Activated CD8-positive, alpha-beta T cell treated with anti-CD3 and anti-CD28 coated beads, Interleukin-2, amount 10 ng/mL, durations not matched to agents 7 days and 5 days (primary cell): ENCODE data around the gene GMPR. TPM values are rescaled to one million over a fixed set of nuclear protein-coding genes. Genes with fewer than 3 reads are reported as not detected.
A peak's percentile ranks its signal among the peaks of the same experiment; 100 is the strongest.

ENCODE experiments used
- ATAC-seq: fragments of 150-1000 bp; cut with Tn5 transposase; one replicate; pipeline ENCODE4 v1.10.0; 2021; ENCODE audit warnings: moderate library complexity
- CTCF ChIA-PET: fragments of 350-600 bp; sonication (Branson Sonifier 250); formaldehyde crosslinking; loops from one replicate; lab custom pipeline; 2021; ENCODE audit warnings: antibody characterized with exemption; lab: Charles Lee
- POLR2A ChIA-PET: fragments of 350-600 bp; sonication (Branson Sonifier 250); formaldehyde crosslinking; loops from one replicate; lab custom pipeline; 2021; ENCODE audit warnings: antibody characterized with exemption; lab: Charles Lee
- DNase-seq: peaks from one replicate; pipeline ENCODE4 v3.0.0-alpha.2; 2020
- H3K27ac Mint-ChIP-seq: one replicate; pipeline ENCODE4 v1.8.0; 2021; ENCODE audit warnings: mild to moderate bottlenecking, mixed read lengths
- H3K27me3 Mint-ChIP-seq: one replicate; pipeline ENCODE4 v1.8.0; 2021; ENCODE audit warnings: low read depth, mixed read lengths
- H3K36me3 Mint-ChIP-seq: one replicate; pipeline ENCODE4 v1.8.0; 2021; ENCODE audit warnings: low read depth, mixed read lengths
- H3K4me1 Mint-ChIP-seq: one replicate; pipeline ENCODE4 v1.8.0; 2021; ENCODE audit warnings: low read depth, mixed read lengths
- H3K4me3 Mint-ChIP-seq: one replicate; pipeline ENCODE4 v1.8.0; 2021; ENCODE audit warnings: mild to moderate bottlenecking, mixed read lengths
- H3K9me3 Mint-ChIP-seq: one replicate; pipeline ENCODE4 v1.8.0; 2022; ENCODE audit warnings: mixed read lengths; ENCODE audit not compliant: insufficient read depth
- total RNA-seq, 2 experiments: library from RNA; stranded (reverse); gene quantifications; one replicate each; pipeline ENCODE4 v1.2.3, GENCODE V29; 2021

GMPR gene
- total RNA-seq, 2 experiments from 2014 or later: 8.9 to 11.0 TPM

GRCh38 chr6:16313732-16314131, 75.3 kb downstream of the GMPR start:
- DNase-seq (no peak), ATAC-seq (no peak)
- Mint-ChIP-seq H3K36me3 (peaks cover 9% of the 10 kb centered on the region), H3K4me1 (peaks cover 20% of the 10 kb centered on the region), H3K27ac (no peak overlapping the region), H3K9me3 (no peaks in the 10 kb centered on the region), H3K27me3 (no peaks in the 10 kb centered on the region), H3K4me3 (no peak overlapping the region)
- CTCF ChIA-PET: interaction anchor here (0.6 to 1.1 kb wide), 2 partner anchors 19 to 444 kb away, joined by 3 to 4 read pairs; no protein-coding TSS in a partner anchor
- POLR2A ChIA-PET: no interaction called here

DNA sequence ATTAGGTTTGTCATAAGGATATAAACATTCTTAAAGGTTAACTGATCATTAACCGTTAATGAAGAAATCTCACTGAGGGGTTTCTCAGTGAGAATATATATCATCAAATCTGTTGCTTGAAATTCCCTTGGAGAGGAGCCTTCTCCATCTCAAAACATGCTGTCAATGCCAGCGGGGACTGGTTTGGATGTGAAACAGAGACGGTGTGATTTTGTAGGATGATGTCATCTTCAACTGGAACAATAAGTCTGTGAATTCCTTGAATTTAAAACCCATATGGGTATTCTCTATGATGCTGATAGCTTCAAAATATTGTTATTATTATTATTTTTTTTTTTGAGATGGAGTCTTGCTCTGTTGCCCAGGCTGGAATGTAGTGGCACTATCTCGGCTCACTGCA, 75.9 kb downstream of the GMPR start:
- POLR2A ChIA-PET: no interaction called here

GRCh38 chr6:16316741-16317251, 78.4 kb downstream of the GMPR start:
- Mint-ChIP-seq H3K27me3 (no peaks in the 10 kb centered on the region), H3K4me1 (peaks cover 49% of the 10 kb centered on the region), H3K9me3 (no peaks in the 10 kb centered on the region), H3K27ac (no peak overlapping the region), H3K36me3 (peaks cover 6% of the 10 kb centered on the region), H3K4me3 (no peak overlapping the region)
- ChIA-PET POLR2A (interaction anchor here (1.2 kb wide), 1 partner anchor 445 kb away, joined by 3 read pairs; the partner anchor contains the start of gene ATXN1), CTCF (interaction anchor here (0.6 to 9.4 kb wide), 9 partner anchors 8 to 509 kb away, joined by 3 to 109 read pairs (median 4); no protein-coding TSS in a partner anchor)
- DNase-seq (peak; percentile 56), ATAC-seq (no peak)

More for the DNA sequence above, 75.9 kb downstream of the GMPR start:
- CTCF ChIA-PET: no interaction called here
- Mint-ChIP-seq H3K4me1 (peaks cover 25% of the 10 kb centered on the region), H3K27me3 (no peaks in the 10 kb centered on the region), H3K36me3 (peaks cover 8% of the 10 kb centered on the region), H3K4me3 (no peak overlapping the region), H3K9me3 (no peaks in the 10 kb centered on the region), H3K27ac (no peak overlapping the region)
- no peak for ATAC-seq
- DNase-seq: no peak

DNA sequence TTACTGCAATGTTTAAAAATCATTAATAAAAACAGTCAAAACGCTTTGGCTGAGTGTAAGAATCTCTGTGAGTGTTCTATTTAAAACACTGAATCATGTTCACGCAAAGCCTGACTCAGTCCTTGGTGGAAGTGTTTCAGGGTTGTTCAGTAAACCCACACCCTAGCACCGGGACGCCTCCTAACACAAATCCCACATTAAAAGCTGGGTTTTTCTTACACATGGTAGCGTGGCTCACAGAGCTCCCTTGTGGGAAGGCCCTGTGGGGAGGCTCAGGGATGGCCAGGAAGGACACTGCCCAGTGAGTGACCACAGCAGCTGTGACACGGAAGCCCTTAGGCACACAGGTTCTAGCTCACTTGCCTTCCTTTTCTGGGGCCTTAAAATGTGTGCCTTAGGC, 80.2 kb downstream of the GMPR start:
- no peak overlapping the region for H3K4me3 Mint-ChIP-seq
- POLR2A ChIA-PET: interaction anchor here (0.5 to 1.1 kb wide), 2 partner anchors 121 to 622 kb away, joined by 3 to 5 read pairs; no protein-coding TSS in a partner anchor
- DNase-seq: peak; percentile 38

DNA sequence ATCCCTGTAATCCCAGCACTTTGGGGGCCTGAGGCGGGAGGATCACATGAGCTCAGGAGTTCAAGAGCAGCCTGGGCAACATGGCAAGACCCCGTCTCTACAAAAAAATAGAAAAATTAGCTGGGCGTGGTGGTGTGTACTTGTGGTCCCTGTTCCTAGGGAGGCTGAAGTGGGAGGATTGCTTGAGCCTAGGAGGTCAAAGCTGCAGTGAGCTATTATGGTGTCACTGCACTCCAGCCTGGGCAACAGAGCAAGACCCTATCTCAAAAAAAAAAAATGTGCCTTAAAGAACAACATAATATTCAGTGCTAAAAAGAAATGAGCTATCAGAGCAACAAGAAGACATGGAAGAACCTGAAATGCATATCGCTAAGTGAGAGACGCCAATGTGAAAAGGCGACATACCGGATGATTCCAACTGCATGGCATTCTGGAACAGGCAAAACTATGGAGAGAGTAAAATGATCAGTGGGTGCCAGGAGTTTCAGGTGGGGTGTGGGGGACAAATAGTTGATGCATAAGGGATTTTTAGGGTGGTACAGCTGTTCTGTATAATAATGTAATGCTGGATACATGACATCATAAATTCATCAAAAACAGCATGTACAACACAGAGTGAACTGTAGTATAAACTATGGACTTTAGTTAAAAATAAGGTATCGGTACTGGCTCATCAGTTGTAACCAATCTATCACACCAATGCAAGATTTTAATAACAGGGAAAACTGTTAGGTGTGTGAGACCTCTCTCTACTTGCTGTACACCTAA, 80.8 kb downstream of the GMPR start:
- DNase-seq (no peak), ATAC-seq (no peak)
- H3K27me3 Mint-ChIP-seq: no peaks in the 10 kb centered on the region
- peaks cover 15% of the 10 kb centered on the region for H3K36me3 Mint-ChIP-seq
- peaks cover 70% of the 10 kb centered on the region for H3K4me1 Mint-ChIP-seq
- no peaks in the 10 kb centered on the region for H3K9me3 Mint-ChIP-seq
- H3K4me3 Mint-ChIP-seq: peak overlapping the region; percentile 61
- peak overlapping the region; percentile 94 for H3K27ac Mint-ChIP-seq
- CTCF ChIA-PET: interaction anchor here (0.8 to 9.4 kb wide), 18 partner anchors 10 to 768 kb away, joined by 3 to 109 read pairs (median 4); partner anchors contain the start of genes ATXN1 and GMPR
- POLR2A ChIA-PET: interaction anchor here (0.5 to 1.1 kb wide), 5 partner anchors 27 to 621 kb away, joined by 3 to 6 read pairs (median 4); partner anchors contain the start of gene ATXN1

More for the DNA sequence above, 80.2 kb downstream of the GMPR start:
- H3K36me3 Mint-ChIP-seq: peaks cover 14% of the 10 kb centered on the region
- H3K4me1 Mint-ChIP-seq: peaks cover 65% of the 10 kb centered on the region
- CTCF ChIA-PET: interaction anchor here (0.8 to 9.4 kb wide), 16 partner anchors 10 to 768 kb away, joined by 3 to 109 read pairs (median 4); partner anchors contain the start of genes ATXN1 and GMPR
- no peaks in the 10 kb centered on the region for H3K9me3 Mint-ChIP-seq
- H3K27me3 Mint-ChIP-seq: no peaks in the 10 kb centered on the region
- no peak for ATAC-seq
- H3K27ac Mint-ChIP-seq: peak overlapping the region; percentile 94

GRCh38 chr6:16319813-16320532, 81.6 kb downstream of the GMPR start:
- peak; percentile 79 for DNase-seq
- peak overlapping the region; percentile 94 for H3K27ac Mint-ChIP-seq
- peak overlapping the region; percentile 61 for H3K4me3 Mint-ChIP-seq
- peak; percentile 79 for ATAC-seq
- H3K27me3 Mint-ChIP-seq: no peaks in the 10 kb centered on the region
- POLR2A ChIA-PET: interaction anchor here (0.6 to 1.0 kb wide), 3 partner anchors 28 to 442 kb away, joined by 3 to 6 read pairs (median 4); partner anchors contain the start of gene ATXN1
- CTCF ChIA-PET: interaction anchor here (1.4 to 9.4 kb wide), 8 partner anchors 14 to 645 kb away, joined by 3 to 109 read pairs (median 5); partner anchors contain the start of gene ATXN1
- peaks cover 20% of the 10 kb centered on the region for H3K36me3 Mint-ChIP-seq
- H3K9me3 Mint-ChIP-seq: no peaks in the 10 kb centered on the region
- peaks cover 76% of the 10 kb centered on the region for H3K4me1 Mint-ChIP-seq

DNA sequence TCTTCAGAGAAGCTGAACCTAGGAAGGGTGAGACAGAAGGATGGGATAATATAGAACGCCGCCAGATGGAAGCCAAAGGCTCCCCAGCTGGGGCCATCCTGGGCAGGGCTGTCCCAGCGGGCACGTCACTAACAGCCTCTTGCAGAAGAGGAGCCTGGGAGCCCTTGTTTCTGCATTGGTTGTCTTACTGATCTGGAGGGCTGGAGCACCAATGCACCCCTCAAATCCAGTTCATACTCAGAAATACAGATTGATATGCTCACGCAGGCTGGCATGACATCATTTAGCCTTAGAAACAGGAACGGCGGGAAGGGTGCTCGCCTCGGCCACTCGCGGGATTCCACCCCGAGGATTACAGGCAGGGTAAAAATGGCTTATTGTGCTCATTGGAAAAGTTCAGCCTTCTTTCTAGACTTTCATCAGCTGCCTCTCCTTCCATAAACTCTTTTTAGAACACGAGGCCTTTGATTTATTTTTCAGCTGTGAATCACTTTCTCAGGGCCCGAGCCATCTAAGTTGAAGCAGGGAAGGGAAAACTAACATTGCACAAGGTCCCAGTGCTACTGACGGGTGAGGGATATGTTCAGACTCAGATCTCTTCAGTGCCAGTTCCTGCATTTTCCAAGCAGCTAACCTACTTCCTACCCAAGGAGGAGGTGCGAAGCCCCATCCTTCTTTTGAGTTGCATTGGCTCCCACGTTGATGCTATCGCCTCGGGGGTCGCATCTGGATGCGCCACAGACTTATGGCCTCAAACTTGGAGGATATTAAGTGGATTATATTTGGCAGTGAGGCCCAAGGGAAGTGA, 82.3 kb downstream of the GMPR start:
- DNase-seq (no peak), ATAC-seq (no peak)
- ChIA-PET POLR2A (interaction anchor here (1.0 kb wide), 1 partner anchor 441 kb away, joined by 6 read pairs; the partner anchor contains the start of gene ATXN1), CTCF (interaction anchor here (2.4 to 9.4 kb wide), 4 partner anchors 13 to 450 kb away, joined by 5 to 109 read pairs (median 18); partner anchors contain the start of gene ATXN1)
- H3K27ac Mint-ChIP-seq: peak overlapping the region; percentile 94
- H3K4me3 Mint-ChIP-seq: peak overlapping the region; percentile 61
- H3K9me3 Mint-ChIP-seq: no peaks in the 10 kb centered on the region
- peaks cover 26% of the 10 kb centered on the region for H3K36me3 Mint-ChIP-seq
- H3K4me1 Mint-ChIP-seq: peaks cover 83% of the 10 kb centered on the region
- H3K27me3 Mint-ChIP-seq: no peaks in the 10 kb centered on the region

GRCh38 chr6:16321341-16321710, 82.9 kb downstream of the GMPR start:
- peak overlapping the region; percentile 94 for H3K27ac Mint-ChIP-seq
- ChIA-PET CTCF (interaction anchor here (9.4 kb wide), 1 partner anchor 12 kb away, joined by 109 read pairs; no protein-coding TSS in a partner anchor), POLR2A (no interaction called here)
- DNase-seq: no peak
- H3K27me3 Mint-ChIP-seq: no peaks in the 10 kb centered on the region
- no peak for ATAC-seq
- peaks cover 31% of the 10 kb centered on the region for H3K36me3 Mint-ChIP-seq
- H3K4me1 Mint-ChIP-seq: peaks cover 86% of the 10 kb centered on the region
- no peaks in the 10 kb centered on the region for H3K9me3 Mint-ChIP-seq
- H3K4me3 Mint-ChIP-seq: no peak overlapping the region

DNA sequence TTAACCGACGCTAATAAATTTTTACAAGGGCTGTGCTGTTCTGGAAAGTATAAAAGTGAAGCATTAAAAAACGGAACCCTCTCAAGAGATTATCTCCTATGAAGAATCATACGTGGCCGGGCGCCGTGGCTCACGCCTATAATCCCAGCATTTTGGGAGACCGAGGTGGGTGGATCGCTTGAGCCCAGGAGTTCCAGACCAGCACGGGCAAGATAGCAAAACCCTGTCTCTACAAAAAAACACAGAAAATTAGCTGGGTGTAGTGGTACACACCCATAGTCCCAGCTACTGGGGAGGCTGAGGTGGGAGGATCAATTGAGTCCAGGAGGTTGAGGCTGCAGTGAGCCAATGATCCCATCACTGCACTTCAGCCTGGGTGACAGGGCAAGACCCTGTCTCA, 83.4 kb downstream of the GMPR start:
- peaks cover 36% of the 10 kb centered on the region for H3K36me3 Mint-ChIP-seq
- no peaks in the 10 kb centered on the region for H3K27me3 Mint-ChIP-seq
- POLR2A ChIA-PET: interaction anchor here (1.0 to 1.3 kb wide), 2 partner anchors 191 to 439 kb away, joined by 3 to 5 read pairs; partner anchors contain the start of gene ATXN1
- no peak for DNase-seq
- H3K4me3 Mint-ChIP-seq: no peak overlapping the region
- CTCF ChIA-PET: interaction anchor here (0.9 to 9.4 kb wide), 6 partner anchors 12 to 441 kb away, joined by 3 to 109 read pairs (median 8); partner anchors contain the start of gene ATXN1
- no peaks in the 10 kb centered on the region for H3K9me3 Mint-ChIP-seq
- ATAC-seq: no peak
- H3K4me1 Mint-ChIP-seq: peaks cover 83% of the 10 kb centered on the region
- H3K27ac Mint-ChIP-seq: peak overlapping the region; percentile 94

GRCh38 chr6:16322666-16323312, 84.4 kb downstream of the GMPR start:
- Mint-ChIP-seq H3K9me3 (no peaks in the 10 kb centered on the region), H3K27me3 (no peaks in the 10 kb centered on the region), H3K4me3 (peak overlapping the region; percentile 37), H3K36me3 (peaks cover 40% of the 10 kb centered on the region), H3K4me1 (peaks cover 76% of the 10 kb centered on the region), H3K27ac (peak overlapping the region; percentile 94)
- ChIA-PET POLR2A (interaction anchor here (0.6 to 1.3 kb wide), 4 partner anchors 10 to 445 kb away, joined by 3 to 5 read pairs (median 3); partner anchors contain the start of gene ATXN1), CTCF (interaction anchor here (0.9 to 9.4 kb wide), 9 partner anchors 11 to 449 kb away, joined by 3 to 109 read pairs (median 4); partner anchors contain the start of gene ATXN1)
- peak; percentile 74 for ATAC-seq
- peak; percentile 89 for DNase-seq
